Right lobe of liver (tissue), 6 donors: Measurements from ENCODE around the gene MVB12A. TPM values are rescaled to one million over a fixed set of nuclear protein-coding genes. Genes with fewer than 3 reads are reported as not detected.
A peak's percentile ranks its signal among the peaks of the same experiment; 100 is the strongest.

Experiments
- ATAC-seq, 4 donors: fragments of 200-7000 bp; cut with Tn5 transposase; one replicate each; pipeline ENCODE4 v1.9.1; 2020; ENCODE audit warnings: mild to moderate bottlenecking in 4 of 4, moderate library complexity in 4 of 4
- DNase-seq, 3 donors: peaks; one replicate each; pipeline ENCODE4 v3.0.0-alpha.2; 2020
- H3K27ac ChIP-seq, 3 donors: fragments of 200-600 bp; one replicate each; pipeline ENCODE4 v1.8.0; 2022
- H3K27me3 ChIP-seq, 2 donors: fragments of 200-600 bp; one replicate each; pipeline ENCODE4 v1.8.0; 2022
- H3K36me3 ChIP-seq, 4 donors: fragments of 200-600 bp; sonication (generic) in 1 of 4; one replicate each; pipeline versions ENCODE4 v1.5.1 to v1.8.0; 2017 to 2022; ENCODE audit warnings: control low read depth in 1 of 4
- H3K4me1 ChIP-seq, 4 donors: fragments of 200-600 bp; sonication (generic) in 1 of 4; one replicate each; pipeline versions ENCODE4 v1.5.1 to v1.8.0; 2017 to 2022; ENCODE audit warnings: control low read depth in 1 of 4
- H3K4me3 ChIP-seq, 3 donors: fragments of 200-600 bp; one replicate each; pipeline ENCODE4 v1.8.0; 2022
- H3K9me3 ChIP-seq, 4 donors: fragments of 200-600 bp; sonication (generic) in 1 of 4; one replicate each; pipeline versions ENCODE4 v1.5.1 to v1.8.0; 2017 to 2022; ENCODE audit warnings: control low read depth in 1 of 4
- CTCF ChIP-seq, 4 donors: fragments of 200-600 bp in 3 of 4; fragments of 450-650 bp in 1 of 4; IDR thresholded peaks; one replicate each; pipeline versions ENCODE4 v1.5.1 to v1.8.0; 2016 to 2022; ENCODE audit warnings: antibody characterized with exemption in 4 of 4, mild to moderate bottlenecking in 2 of 4
- POLR2A ChIP-seq: fragments of 450-650 bp; IDR thresholded peaks from one replicate; pipeline ENCODE4 v1.6.1; 2017; ENCODE audit warnings: antibody characterized with exemption, mild to moderate bottlenecking
- whole genome bisulfite sequencing: methylation state at CpG from one replicate; pipeline ENCODE4 v1.1.6; 2018; ENCODE audit warnings: low coverage, low lambda C conversion rate; ENCODE audit not compliant: insufficient coverage; ENCODE audit errors: missing lambda C conversion rate; 5-methylcytosine and 5-hydroxymethylcytosine counted together
- intact Hi-C, 2 donors: fragments of 100-400 bp; cut with DNase I; formaldehyde crosslinking; loops; one replicate each; pipeline versions ENCODE4 v1.11.2 to v1.14.1; 2022
- total RNA-seq, 6 experiments: library from RNA; depleted of rRNA in 2 of 6; stranded (reverse); fragments of >200 nt in 2 of 6; fragmentation: NEBNext Ultra II Directional in 3 of 6; extraction: Animal tissue kit (Norgen Biotek cat#: 25700) in 3 of 6; gene quantifications; one replicate each; pipeline versions ENCODE4 v1.1.0 to v1.2.4, GENCODE V29; 2016 to 2023
- donor health status: DM: no; HTN: yes; CAD: no.
- donor health status: DM: no; HTN: no; CAD: no.
- donor health status: DM: no; HTN: no; CAD: no.
- donor health status: DM: no; HTN: yes; CAD: no.
- donor health status: DM: no; HTN: yes; CAD: no.

MVB12A gene
- total RNA-seq, 6 experiments from 2014 or later = 13.5 to 38.0 (median 15.8) TPM

DNA sequence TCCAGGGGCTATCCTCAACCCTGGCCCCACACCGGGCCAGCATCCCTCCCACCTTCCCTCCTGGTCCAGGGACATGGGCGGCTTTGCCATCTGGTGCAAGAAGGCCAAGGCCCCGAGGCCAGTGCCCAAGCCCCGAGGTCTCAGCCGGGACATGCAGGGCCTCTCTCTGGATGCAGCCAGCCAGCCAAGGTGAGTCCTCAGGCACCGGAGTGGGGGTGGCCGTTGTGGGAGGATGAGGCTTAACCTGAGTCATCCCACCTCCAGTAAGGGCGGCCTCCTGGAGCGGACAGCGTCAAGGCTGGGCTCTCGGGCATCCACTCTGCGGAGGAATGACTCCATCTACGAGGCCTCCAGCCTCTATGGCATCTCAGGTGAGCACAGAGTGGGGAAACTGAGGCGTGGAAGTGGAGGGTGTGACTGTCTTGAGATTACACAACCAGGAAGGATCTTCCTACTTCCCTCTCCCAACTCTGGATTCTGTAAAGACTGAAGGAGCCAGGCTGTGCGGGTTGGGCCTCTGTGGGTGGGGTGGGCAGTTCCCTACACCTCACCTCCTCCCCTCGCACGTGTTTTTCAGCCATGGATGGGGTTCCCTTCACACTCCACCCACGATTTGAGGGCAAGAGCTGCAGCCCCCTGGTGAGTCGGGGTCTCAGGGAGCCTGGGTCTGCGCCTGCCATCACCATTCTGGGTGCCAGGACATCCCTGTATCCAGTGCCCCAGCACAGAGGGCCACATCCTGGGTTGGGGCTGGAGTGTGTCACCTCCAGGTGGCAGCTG, 3.8 kb downstream of the MVB12A start:
- Histone ChIP-seq H3K4me3 (no peak overlapping the region), H3K9me3 (no peaks in the 10 kb centered on the region), H3K4me1 (peaks cover 0 to 13% (median 0%) of the 10 kb centered on the region in 4 donors), H3K27ac (no peak overlapping the region), H3K36me3 (no peaks in the 10 kb centered on the region), H3K27me3 (no peaks in the 10 kb centered on the region)
- DNase-seq (peak in 1 of 3 donors; percentile 57), ATAC-seq (no peak)
- TF ChIP-seq CTCF (IDR thresholded peaks at IDR 0.05) (no peak), POLR2A (no peak)
- intact Hi-C loops = no loop called here
- 80% methylated on average over 1 of the region's 20 CpGs for WGBS

DNA sequence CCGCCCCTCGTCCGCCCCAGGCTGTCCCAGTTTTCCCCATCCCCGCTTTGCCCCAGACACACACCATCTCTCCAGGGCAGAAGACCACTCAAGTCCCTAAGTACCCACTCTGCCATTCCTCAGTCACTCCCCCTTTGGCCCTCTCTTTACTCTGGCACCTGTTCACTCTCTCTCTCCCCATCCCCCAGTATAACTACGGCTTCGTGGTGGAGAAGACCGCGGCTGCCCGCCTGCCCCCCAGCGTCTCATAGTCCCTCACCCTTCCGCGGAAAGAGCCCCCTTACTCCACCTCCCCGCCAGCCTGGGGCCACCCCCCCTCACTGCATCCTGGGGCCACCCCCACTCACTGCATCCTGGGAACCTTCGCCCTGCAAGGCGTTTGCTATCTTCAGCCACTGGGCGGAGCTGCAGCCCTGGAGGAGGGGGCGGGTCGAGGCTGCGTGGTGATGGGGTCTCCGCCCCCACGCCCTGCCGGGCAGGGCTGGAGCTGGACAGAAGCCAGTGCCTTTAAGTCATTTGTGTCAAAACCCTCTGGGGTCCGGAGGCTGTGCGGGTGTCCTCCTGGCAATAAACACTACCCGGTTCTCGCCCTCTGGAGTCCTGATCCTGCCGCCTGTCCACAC, 5.0 kb downstream of the MVB12A start:
- no peak for DNase-seq
- Histone ChIP-seq H3K4me3 (no peak overlapping the region), H3K27ac (no peak overlapping the region), H3K27me3 (no peaks in the 10 kb centered on the region), H3K4me1 (peaks cover 0 to 7% (median 0%) of the 10 kb centered on the region in 4 donors), H3K9me3 (no peaks in the 10 kb centered on the region), H3K36me3 (no peaks in the 10 kb centered on the region)
- ATAC-seq = peak in 3 of 4 donors; percentile 13 to 27 (median 19)
- WGBS = 34% methylated on average over 10 of the region's 27 CpGs
- intact Hi-C loops = no loop called here
- TF ChIP-seq POLR2A (no peak), CTCF (IDR thresholded peaks at IDR 0.05) (peak in 1 of 4 donors; percentile 15)

DNA sequence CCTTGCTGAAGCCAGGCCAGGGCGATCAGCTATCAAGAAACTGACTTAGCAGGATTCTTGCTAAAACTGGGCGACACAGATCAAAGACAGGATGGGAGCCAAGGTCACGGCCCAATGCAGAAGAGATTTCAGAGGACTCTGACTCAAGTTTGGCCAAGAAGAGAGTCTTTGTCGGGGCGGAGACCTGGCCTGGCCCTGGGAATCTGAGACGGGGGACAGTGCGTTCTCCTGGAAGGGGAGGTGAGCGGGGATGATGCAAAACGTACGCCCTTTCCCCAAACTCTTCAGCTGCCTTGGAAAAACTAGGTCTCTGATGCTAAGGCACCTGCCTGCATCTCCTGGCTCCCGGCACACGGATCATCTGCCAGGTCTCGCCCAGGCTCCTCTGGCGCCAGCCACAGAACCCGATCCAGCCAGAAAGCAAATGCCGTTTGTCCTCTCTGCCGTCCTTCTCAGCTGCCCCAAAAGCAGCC, 9.8 kb downstream of the MVB12A start:
- no peak for DNase-seq
- Histone ChIP-seq H3K27ac (no peak overlapping the region), H3K9me3 (no peaks in the 10 kb centered on the region), H3K27me3 (no peaks in the 10 kb centered on the region), H3K4me1 (no peaks in the 10 kb centered on the region), H3K36me3 (no peaks in the 10 kb centered on the region), H3K4me3 (no peak overlapping the region)
- intact Hi-C loops = no loop called here
- WGBS = 66% methylated on average over 13 of the region's 17 CpGs
- ATAC-seq = peak in 1 of 4 donors; percentile 11
- TF ChIP-seq POLR2A (no peak), CTCF (IDR thresholded peaks at IDR 0.05) (no peak)

- Histone ChIP-seq H3K27ac (no peak overlapping the region), H3K4me1 (no peaks in the 10 kb centered on the region), H3K4me3 (no peak overlapping the region), H3K9me3 (no peaks in the 10 kb centered on the region), H3K36me3 (no peaks in the 10 kb centered on the region), H3K27me3 (no peaks in the 10 kb centered on the region)
- no peak for DNase-seq
- WGBS = 86% methylated on average over 1 of the region's 7 CpGs
- intact Hi-C loops = no loop called here
- TF ChIP-seq CTCF (IDR thresholded peaks at IDR 0.05) (no peak), POLR2A (no peak)
- no peak for ATAC-seq
These were observed 11.6 kb downstream of the MVB12A start for GRCh38 chr19:17431417-17431816.
